ENCODE results near the gene RGS11.

- TF ChIP-seq RAD21 (conservative IDR thresholded peaks at IDR 0.05 in 1 of 2, IDR thresholded peaks at IDR 0.05 in 1 of 2) (no peak), RCOR1 (IDR thresholded peaks at IDR 0.05; ENCODE audit: low read depth, low read length) (no peak), GATA3 (IDR thresholded peaks at IDR 0.05; ENCODE audit: borderline replicate concordance) (no peak), ZNF302 (CRISPR knock-in tag; IDR thresholded peaks at IDR 0.05) (no peak), JUN (IDR thresholded peaks at IDR 0.05) (no peak), CEBPB (IDR thresholded peaks at IDR 0.05) (no peak), POLR2A (IDR thresholded peaks at IDR 0.05; ENCODE audit: low read length) (no peak), RNF2 (IDR thresholded peaks at IDR 0.05; ENCODE audit: borderline replicate concordance, low read depth) (no peak), USF2 (IDR thresholded peaks at IDR 0.05) (no peak), KDM1A (IDR thresholded peaks at IDR 0.05; ENCODE audit: low read depth) (no peak), REST (IDR thresholded peaks at IDR 0.05) (no peak)
- TF ChIP-seq, protein P1, sequence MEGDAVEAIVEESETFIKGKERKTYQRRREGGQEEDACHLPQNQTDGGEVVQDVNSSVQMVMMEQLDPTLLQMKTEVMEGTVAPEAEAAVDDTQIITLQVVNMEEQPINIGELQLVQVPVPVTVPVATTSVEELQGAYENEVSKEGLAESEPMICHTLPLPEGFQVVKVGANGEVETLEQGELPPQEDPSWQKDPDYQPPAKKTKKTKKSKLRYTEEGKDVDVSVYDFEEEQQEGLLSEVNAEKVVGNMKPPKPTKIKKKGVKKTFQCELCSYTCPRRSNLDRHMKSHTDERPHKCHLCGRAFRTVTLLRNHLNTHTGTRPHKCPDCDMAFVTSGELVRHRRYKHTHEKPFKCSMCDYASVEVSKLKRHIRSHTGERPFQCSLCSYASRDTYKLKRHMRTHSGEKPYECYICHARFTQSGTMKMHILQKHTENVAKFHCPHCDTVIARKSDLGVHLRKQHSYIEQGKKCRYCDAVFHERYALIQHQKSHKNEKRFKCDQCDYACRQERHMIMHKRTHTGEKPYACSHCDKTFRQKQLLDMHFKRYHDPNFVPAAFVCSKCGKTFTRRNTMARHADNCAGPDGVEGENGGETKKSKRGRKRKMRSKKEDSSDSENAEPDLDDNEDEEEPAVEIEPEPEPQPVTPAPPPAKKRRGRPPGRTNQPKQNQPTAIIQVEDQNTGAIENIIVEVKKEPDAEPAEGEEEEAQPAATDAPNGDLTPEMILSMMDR (IDR thresholded peaks at IDR 0.05), result no peak
Measured at GRCh38 chr16:296806-297510, 21.2 kb upstream of the RGS11 start.
